GDM1 (cell line): Measurements from ENCODE around the gene PCDHGA1.

Source experiments
- DNase-seq: peaks from one replicate; lab custom pipeline; 2025; lab: John Stamatoyannopoulos, UW

PCDHGA1 gene

DNA sequence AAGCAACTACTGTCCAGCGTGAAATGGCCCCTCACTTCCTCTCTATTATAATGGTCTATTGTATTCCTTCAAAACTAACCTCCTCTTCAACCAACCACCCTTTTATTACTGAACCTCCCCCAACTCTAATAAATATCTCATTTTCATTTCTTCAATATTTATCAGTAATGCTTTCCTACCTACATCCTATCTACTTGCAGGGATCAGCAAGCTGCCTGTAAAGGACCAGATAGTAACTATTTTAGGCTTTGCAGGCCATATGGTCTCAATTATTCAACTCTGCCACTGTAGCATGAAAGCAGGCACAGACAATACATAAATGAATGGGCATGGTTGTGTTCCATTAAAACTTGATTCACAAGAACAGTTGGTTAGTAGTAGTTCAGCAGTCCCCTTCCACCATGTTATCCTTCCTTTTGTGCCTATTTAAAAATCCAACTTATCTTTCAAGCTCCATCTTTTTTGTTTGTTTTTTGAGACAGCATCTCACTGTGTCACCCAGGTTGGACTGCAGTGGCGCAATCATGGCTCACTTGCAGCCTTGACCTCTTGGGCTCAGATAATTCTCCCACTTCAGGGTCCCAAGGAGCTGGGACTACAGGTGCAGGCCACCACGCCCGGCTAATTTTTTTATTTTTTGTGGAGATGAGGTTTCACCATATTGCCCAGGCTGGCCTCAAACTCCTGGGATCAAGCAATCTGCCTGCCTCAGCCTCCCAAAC, 204.3 kb downstream of the PCDHGA1 start:
- DNase-seq: no peak

DNA sequence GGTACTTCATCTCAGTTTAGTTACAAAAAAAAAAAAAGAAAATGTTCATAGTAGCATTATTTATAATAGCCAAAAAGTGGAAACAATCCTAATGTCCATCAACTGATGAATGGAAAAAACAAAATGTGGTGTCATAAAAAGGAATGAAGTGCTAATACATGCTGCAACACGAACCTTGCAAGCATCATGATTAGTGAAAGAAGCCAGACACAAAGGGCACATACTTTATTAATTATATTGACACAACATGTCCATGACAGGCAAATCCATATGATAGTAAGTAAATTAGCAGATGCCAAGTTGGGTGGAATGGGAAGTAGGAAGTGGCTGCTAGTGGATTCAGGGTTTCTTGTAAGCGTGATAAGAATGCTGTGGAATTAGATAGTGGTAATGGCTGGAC, 212.7 kb downstream of the PCDHGA1 start:
- DNase-seq: no peak

DNA sequence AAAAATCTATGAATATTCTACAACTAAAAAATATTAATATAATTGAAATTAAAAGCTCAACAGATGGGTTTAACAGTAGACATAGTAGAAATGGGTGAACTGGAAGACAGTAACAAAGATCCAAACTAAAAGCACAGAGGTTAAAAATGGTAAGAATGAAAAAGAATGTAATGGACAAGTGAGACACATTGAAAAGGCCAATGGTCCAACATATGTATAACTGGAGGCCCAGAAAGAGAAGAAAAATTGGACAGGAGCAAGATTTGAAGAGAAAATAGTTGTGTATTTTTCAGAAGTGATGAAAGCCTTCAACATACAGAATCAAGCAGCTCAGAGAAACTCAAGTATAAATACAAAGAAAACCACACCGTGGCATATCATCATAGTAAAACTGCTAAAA, 217.2 kb downstream of the PCDHGA1 start:
- DNase-seq: no peak

DNA sequence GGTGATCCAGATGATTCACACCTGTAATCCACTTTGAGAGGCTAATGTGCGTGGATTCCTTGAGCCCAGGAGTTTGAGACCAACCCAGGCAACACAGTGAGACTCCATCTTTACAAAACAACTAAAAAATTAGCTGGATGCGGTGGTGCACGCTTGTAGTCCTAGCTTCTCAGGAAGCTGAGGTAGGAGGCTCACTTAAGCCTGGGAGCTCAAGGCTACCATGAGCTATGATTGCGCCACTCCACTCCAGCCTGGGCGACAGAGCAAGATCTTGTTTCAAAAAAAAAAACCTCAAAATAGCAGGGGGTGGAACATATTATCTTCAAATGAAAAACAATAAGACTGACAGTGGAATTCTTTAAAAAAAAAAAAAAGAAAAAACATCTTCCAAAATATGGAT, 217.6 kb downstream of the PCDHGA1 start:
- DNase-seq: no peak

DNA sequence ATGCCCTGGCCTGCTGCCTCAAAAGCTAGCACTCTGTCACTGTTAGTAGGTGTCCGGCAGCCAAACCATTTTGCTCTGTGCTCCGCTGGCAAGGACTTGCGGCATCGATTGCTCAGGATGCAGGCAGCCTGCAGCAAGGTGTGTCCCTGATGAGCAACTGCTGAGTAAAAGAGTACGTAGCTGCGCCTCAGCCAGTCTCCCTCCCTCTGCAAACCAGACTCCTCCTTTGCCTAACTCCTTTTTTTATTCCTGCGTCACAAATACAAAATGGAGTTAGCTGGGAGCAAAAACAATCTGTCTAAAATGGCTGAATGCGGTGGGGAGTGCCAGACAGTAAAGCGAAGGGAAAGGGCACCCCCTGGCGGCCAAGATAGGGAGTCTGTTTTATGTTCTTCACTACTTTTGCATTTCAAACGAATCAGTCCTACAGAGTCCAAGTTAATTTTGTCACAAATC, 227.4 kb downstream of the PCDHGA1 start:
- peak; percentile 46 for DNase-seq

DNA sequence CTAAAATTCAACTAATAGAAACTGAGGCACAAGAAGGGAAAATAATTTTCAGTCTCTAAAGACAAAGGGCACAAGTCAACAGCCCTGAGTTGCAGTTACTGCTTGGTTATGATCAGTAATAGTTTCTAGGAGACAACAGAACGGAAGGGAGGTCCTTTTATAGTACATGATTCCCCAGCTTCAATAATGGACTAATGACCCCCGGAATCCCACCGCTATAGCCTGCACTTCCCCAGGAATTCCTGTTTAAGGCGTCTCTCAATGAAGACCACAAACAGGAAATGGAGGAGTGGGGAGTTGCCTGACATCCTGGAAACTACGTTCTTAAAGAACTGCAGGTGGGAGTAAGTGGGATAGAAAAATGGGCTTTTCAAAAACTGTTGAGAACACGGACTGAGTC, 227.8 kb downstream of the PCDHGA1 start:
- DNase-seq: no peak

DNA sequence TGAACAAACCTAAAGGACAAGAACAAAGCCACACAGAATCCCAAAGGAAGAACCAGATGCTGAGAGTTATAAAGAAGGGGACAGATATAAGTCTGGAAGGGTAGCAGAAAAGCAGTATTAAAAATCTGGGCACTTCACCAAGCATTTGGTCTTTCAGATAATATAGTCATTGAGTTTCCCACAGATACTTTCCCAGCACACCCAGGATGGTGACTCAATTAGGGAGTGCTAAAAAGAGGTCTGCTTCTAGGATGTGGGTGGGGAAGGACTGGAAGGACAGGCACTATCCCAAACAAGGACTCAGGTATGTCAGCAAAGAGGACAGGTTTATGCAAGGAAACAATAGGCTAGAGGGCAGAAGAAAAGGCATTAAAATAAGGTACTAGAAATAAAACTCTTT, 229.1 kb downstream of the PCDHGA1 start:
- DNase-seq: no peak

DNA sequence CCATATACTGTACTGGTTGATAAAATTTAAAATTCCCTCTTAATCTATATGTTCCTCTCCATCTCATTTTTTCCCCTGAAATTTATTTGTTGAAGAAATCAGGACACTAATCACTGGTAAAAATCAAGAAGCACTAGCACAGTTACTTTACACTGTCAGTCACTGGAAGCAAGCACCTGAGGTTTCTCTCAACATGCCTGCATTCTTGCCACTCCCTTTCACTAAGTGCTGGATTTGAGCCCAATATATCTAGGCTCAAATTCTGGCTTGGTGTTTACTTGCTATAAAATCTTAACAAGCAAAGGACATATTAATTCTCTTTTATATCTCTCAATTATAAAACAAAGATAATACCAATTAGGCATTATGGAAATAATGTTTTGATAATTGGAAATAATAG, 229.8 kb downstream of the PCDHGA1 start:
- DNase-seq: no peak

DNA sequence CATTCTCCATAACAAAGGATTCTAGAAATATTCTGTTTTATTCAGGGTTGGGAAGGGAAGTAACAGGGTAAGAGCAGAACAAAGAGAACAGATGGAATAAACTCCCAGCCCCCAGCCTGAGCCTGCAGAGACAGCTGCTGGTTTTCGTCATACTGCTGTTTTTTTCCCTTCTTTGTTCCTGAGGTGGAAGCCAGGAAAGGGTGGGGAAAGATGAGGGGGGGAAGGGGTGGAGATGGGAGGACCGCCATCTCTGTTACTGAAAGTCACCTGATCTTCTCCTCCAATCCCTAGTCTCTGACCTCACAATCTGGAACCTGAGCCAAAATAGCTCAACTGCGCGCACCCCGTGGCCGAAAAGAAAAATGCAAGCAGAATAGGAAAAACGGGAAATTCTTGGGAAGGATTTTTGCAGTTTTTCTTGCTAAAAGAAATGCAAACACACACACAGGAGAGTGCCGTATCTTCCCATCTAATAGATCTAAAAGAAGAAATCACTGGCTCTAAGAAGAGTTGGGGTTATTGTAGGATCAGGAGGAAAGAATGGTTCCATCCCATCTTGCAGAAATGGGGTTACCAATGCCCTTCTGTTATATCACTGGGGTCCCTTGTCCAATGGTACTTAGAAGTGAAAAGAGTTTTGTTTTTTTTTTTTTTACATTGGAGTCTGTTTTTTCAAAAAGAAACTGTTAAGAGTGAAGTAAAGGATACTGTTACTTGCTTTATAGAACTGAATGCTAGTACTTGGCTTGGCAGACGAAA, 230.6 kb downstream of the PCDHGA1 start:
- DNase-seq: no peak
